GM08714 (cell line): ENCODE results near the gene PPP1R12C.
"Not testable (repeated sequence)": the region's sequence is repeated elsewhere in the genome, so short reads cannot be mapped to it uniquely, and the experiment has no call there.

Experiments used
- H3K4me3 ChIP-seq: fragments of 200-500 bp; sonication (Bioruptor generic); 2 replicates; pipeline ENCODE4 v1.5.1; 2014; ENCODE audit warnings: mild to moderate bottlenecking, low read length, inconsistent platforms
- ZNF274 ChIP-seq: IDR thresholded peaks from 2 replicates; pipeline ENCODE4 v1.6.1; 2012; ENCODE audit warnings: mild to moderate bottlenecking, low read depth, low read length

PPP1R12C gene

GRCh38 chr19:55109527-55110291 is 7.7 kb downstream of the PPP1R12C start:
- no peak overlapping the region for H3K4me3 ChIP-seq
- no peak for TF ChIP-seq ZNF274

- not testable (repeated sequence) for H3K4me3 ChIP-seq
These were observed 10.2 kb downstream of the PPP1R12C start for GRCh38 chr19:55107252-55107651.

- no peak for TF ChIP-seq ZNF274
- H3K4me3 ChIP-seq: no peak overlapping the region
These were observed 10.8 kb downstream of the PPP1R12C start for GRCh38 chr19:55106591-55106990.

- TF ChIP-seq ZNF274: no peak
- no peak overlapping the region for H3K4me3 ChIP-seq
These were observed 12.2 kb downstream of the PPP1R12C start for GRCh38 chr19:55105237-55105636.

GRCh38 chr19:55103190-55103589 is 14.2 kb downstream of the PPP1R12C start:
- TF ChIP-seq ZNF274: no peak
- no peak overlapping the region for H3K4me3 ChIP-seq

GRCh38 chr19:55101261-55101660 is 16.2 kb downstream of the PPP1R12C start:
- TF ChIP-seq ZNF274: no peak
- H3K4me3 ChIP-seq: no peak overlapping the region

GRCh38 chr19:55099557-55100506 is 17.6 kb downstream of the PPP1R12C start:
- TF ChIP-seq ZNF274: no peak

GRCh38 chr19:55098716-55099556 is 18.5 kb downstream of the PPP1R12C start:
- no peak for TF ChIP-seq ZNF274
- H3K4me3 ChIP-seq: no peak overlapping the region

More at GRCh38 chr19:55099557-55100506, 17.6 kb downstream of the PPP1R12C start:
- H3K4me3 ChIP-seq: no peak overlapping the region

GRCh38 chr19:55097864-55098715 is 19.3 kb downstream of the PPP1R12C start:
- no peak for TF ChIP-seq ZNF274

GRCh38 chr19:55096061-55096701 is 21.3 kb downstream of the PPP1R12C start:
- H3K4me3 ChIP-seq: no peak overlapping the region
- TF ChIP-seq ZNF274: no peak

More at GRCh38 chr19:55097864-55098715, 19.3 kb downstream of the PPP1R12C start:
- no peak overlapping the region for H3K4me3 ChIP-seq

- no peak for TF ChIP-seq ZNF274
- H3K4me3 ChIP-seq: no peak overlapping the region
These were observed 22.0 kb downstream of the PPP1R12C start for GRCh38 chr19:55095260-55096060.
